H1 (cell line): ENCODE data around the gene C1orf87. TPM values are rescaled to one million over a fixed set of nuclear protein-coding genes. Genes with fewer than 3 reads are reported as not detected.

Experiments
- CTCF ChIA-PET: fragments of 300-600 bp; sonication (Branson Sonifier 250); formaldehyde crosslinking; loops from one replicate; lab custom pipeline; 2021; ENCODE audit not compliant: partially characterized antibody; lab: Charles Lee
- POLR2A ChIA-PET: fragments of 300-600 bp; sonication (Branson Sonifier 250); formaldehyde crosslinking; loops from one replicate; lab custom pipeline; 2021; ENCODE audit warnings: inconsistent platforms; ENCODE audit not compliant: partially characterized antibody; lab: Charles Lee
- DNase-seq, 2 experiments: peaks; one replicate each; pipeline versions ENCODE4 v3.0.0 to v3.0.0-alpha.2; 2010 to 2022; ENCODE audit warnings: low spot score in 2 of 2, low read depth in 1 of 2, mixed read lengths in 1 of 2
- FAIRE-seq: peaks from 2 replicates; lab custom pipeline; 2011; peaks lifted over from hg19 to GRCh38; lab: Jason Lieb, UNC
- H2AFZ ChIP-seq: 2 replicates; pipeline ENCODE4 v1.8.1; 2012; ENCODE audit warnings: low read length, inconsistent platforms
- H2AK5ac ChIP-seq: 2 replicates; pipeline ENCODE4 v1.6.1; 2013; ENCODE audit warnings: low read depth, low read length
- H2BK120ac ChIP-seq: replicated peaks from 2 replicates; pipeline ENCODE3; 2013; ENCODE audit warnings: low read depth, low read length, inconsistent platforms
- H2BK12ac ChIP-seq: 2 replicates; pipeline ENCODE4 v1.6.1; 2013; ENCODE audit warnings: low read depth, low read length
- H2BK15ac ChIP-seq: 2 replicates; pipeline ENCODE4 v1.6.1; 2013; ENCODE audit warnings: low read length
- H2BK20ac ChIP-seq: 2 replicates; pipeline ENCODE4 v1.6.1; 2013; ENCODE audit warnings: low read length
- H2BK5ac ChIP-seq: 2 replicates; pipeline ENCODE4 v1.6.1; 2013; ENCODE audit warnings: low read depth, low read length
- H3K14ac ChIP-seq: 2 replicates; pipeline ENCODE4 v1.6.1; 2013; ENCODE audit warnings: inconsistent platforms; ENCODE audit not compliant: insufficient read length
- H3K18ac ChIP-seq: 2 replicates; pipeline ENCODE4 v1.6.1; 2013; ENCODE audit warnings: low read length; ENCODE audit errors: extremely low read depth
- H3K23ac ChIP-seq: 2 replicates; pipeline ENCODE4 v1.6.1; 2013; ENCODE audit warnings: inconsistent platforms; ENCODE audit not compliant: insufficient read length
- H3K23me2 ChIP-seq: 2 replicates; pipeline ENCODE4 v1.6.1; 2013; ENCODE audit warnings: low read depth, low read length
- H3K27ac ChIP-seq: 2 replicates; pipeline ENCODE4 v1.6.1; 2011; ENCODE audit warnings: low read depth, low read length, inconsistent platforms
- H3K27me3 ChIP-seq, 4 experiments: replicated peaks in 1 of 4; 1 replicate in 1 of 4; 2 replicates in 3 of 4; pipeline versions ENCODE4 v1.6.1 to v1.8.1; 2011 to 2013; ENCODE audit warnings: low read length in 3 of 4, mild to moderate bottlenecking in 3 of 4, inconsistent platforms in 2 of 4, mixed read lengths in 2 of 4, moderate library complexity in 1 of 4; ENCODE audit not compliant: control insufficient read depth in 3 of 4, insufficient read depth in 3 of 4; ENCODE audit errors: extremely low read depth in 1 of 4
- H3K36me3 ChIP-seq, 4 experiments: 2 replicates each; pipeline versions ENCODE4 v1.6.1 to v1.8.1; 2011 to 2013; ENCODE audit warnings: mild to moderate bottlenecking in 4 of 4, low read length in 3 of 4, moderate library complexity in 2 of 4, control low read depth in 1 of 4, inconsistent platforms in 1 of 4; ENCODE audit not compliant: insufficient read depth in 4 of 4, control insufficient read depth in 2 of 4
- H3K4ac ChIP-seq: replicated peaks from 2 replicates; pipeline ENCODE3; 2013; ENCODE audit warnings: low read length, low read depth, mixed read lengths, inconsistent platforms; ENCODE audit not compliant: insufficient read length
- H3K4me1 ChIP-seq, 4 experiments: replicated peaks in 1 of 4; 1 replicate in 1 of 4; 2 replicates in 3 of 4; pipeline versions ENCODE4 v1.6.1 to v1.8.1; 2011 to 2013; ENCODE audit warnings: low read length in 3 of 4, inconsistent platforms in 2 of 4, mixed read lengths in 1 of 4; ENCODE audit not compliant: insufficient read depth in 4 of 4, control insufficient read depth in 3 of 4
- H3K4me2 ChIP-seq, 2 experiments: 2 replicates each; pipeline versions ENCODE4 v1.6.1 to v1.8.1; 2011 to 2013; ENCODE audit warnings: low read depth in 2 of 2, low read length in 2 of 2, control low read depth in 1 of 2, inconsistent platforms in 1 of 2, mild to moderate bottlenecking in 1 of 2; ENCODE audit not compliant: insufficient read depth in 1 of 2
- H3K4me3 ChIP-seq, 4 experiments: fragments of 200-600, 300-600 bp in 1 of 4; sonication (generic), shearing (Covaris generic), sonication (Bioruptor Twin) in 1 of 4; 2 replicates each; pipeline versions ENCODE4 v1.5.1 to v1.8.1; 2011 to 2016; ENCODE audit warnings: low read length in 4 of 4, low read depth in 3 of 4, control low read depth in 2 of 4, inconsistent platforms in 2 of 4, mild to moderate bottlenecking in 2 of 4, mixed read lengths in 1 of 4, moderate library complexity in 1 of 4; ENCODE audit not compliant: insufficient read depth in 2 of 4; ENCODE audit errors: extremely low read depth in 1 of 4
- H3K56ac ChIP-seq: replicated peaks from 2 replicates; pipeline ENCODE3; 2013; ENCODE audit warnings: low read depth, mild to moderate bottlenecking, mixed read lengths, low read length, inconsistent platforms; ENCODE audit not compliant: insufficient read length
- H3K79me1 ChIP-seq: 2 replicates; pipeline ENCODE4 v1.6.1; 2013; ENCODE audit warnings: low read depth, low read length, control low read depth
- H3K79me2 ChIP-seq, 2 experiments: 2 replicates each; pipeline versions ENCODE4 v1.6.1 to v1.8.1; 2012 to 2013; ENCODE audit warnings: low read length in 2 of 2, mild to moderate bottlenecking in 2 of 2, inconsistent platforms in 1 of 2; ENCODE audit not compliant: insufficient read depth in 2 of 2, control insufficient read depth in 1 of 2
- H3K9ac ChIP-seq, 4 experiments: replicated peaks in 1 of 4; 1 replicate in 1 of 4; 2 replicates in 3 of 4; pipeline versions ENCODE4 v1.6.1 to v1.8.1; 2011 to 2013; ENCODE audit warnings: low read depth in 3 of 4, low read length in 3 of 4, control low read depth in 2 of 4, mild to moderate bottlenecking in 2 of 4, moderate library complexity in 2 of 4, inconsistent platforms in 1 of 4; ENCODE audit errors: extremely low read depth in 1 of 4
- H3K9me3 ChIP-seq, 2 experiments: 2 replicates each; pipeline versions ENCODE4 v1.6.1 to v1.8.1; 2012 to 2013; ENCODE audit warnings: mild to moderate bottlenecking in 2 of 2, moderate library complexity in 2 of 2, control low read depth in 1 of 2, inconsistent platforms in 1 of 2, low read depth in 1 of 2, low read length in 1 of 2, mixed read lengths in 1 of 2; ENCODE audit not compliant: insufficient read depth in 2 of 2
- H4K20me1 ChIP-seq, 2 experiments: replicated peaks in 1 of 2; 2 replicates each; pipeline versions ENCODE3 to v1.8.1; 2011 to 2013; ENCODE audit warnings: inconsistent platforms in 2 of 2, low read length in 2 of 2, mild to moderate bottlenecking in 1 of 2; ENCODE audit not compliant: insufficient read depth in 2 of 2, control insufficient read depth in 1 of 2
- H4K5ac ChIP-seq: 2 replicates; pipeline ENCODE4 v1.6.1; 2013; ENCODE audit warnings: low read length, low read depth, mixed read lengths, inconsistent platforms; ENCODE audit not compliant: insufficient read length
- H4K8ac ChIP-seq: 2 replicates; pipeline ENCODE4 v1.8.0; 2013; ENCODE audit warnings: mild to moderate bottlenecking, moderate library complexity, low read length, inconsistent platforms; ENCODE audit not compliant: insufficient read depth; ENCODE audit errors: extremely low read depth
- H4K91ac ChIP-seq: replicated peaks from 2 replicates; pipeline ENCODE3; 2013; ENCODE audit warnings: low read length, mixed read lengths, inconsistent platforms; ENCODE audit not compliant: insufficient read length
- ASH2L ChIP-seq: fragments of 200-600, 300-600 bp; sonication (generic); IDR thresholded peaks from one replicate; pipeline ENCODE4 v1.7.1; 2017; ENCODE audit warnings: low read length
- CBX5 ChIP-seq: fragments of 300-800, 300-1000 bp; sonication (generic); IDR thresholded peaks from 2 replicates; pipeline ENCODE4 v1.7.1; 2016; ENCODE audit warnings: antibody characterized with exemption, low read length, low read depth
- CBX8 ChIP-seq: fragments of 300-800, 300-1000 bp; sonication (generic); IDR thresholded peaks from 2 replicates; pipeline ENCODE4 v1.7.1; 2016; ENCODE audit warnings: low read depth, low read length, borderline replicate concordance
- CHD1 ChIP-seq: IDR thresholded peaks from 2 replicates; pipeline ENCODE4 v1.6.1; 2012; ENCODE audit warnings: low read depth, low read length, improper control_type of control experiment
- CHD2 ChIP-seq: IDR thresholded peaks from 2 replicates; pipeline ENCODE4 v1.6.1; 2012; ENCODE audit warnings: low read length, improper control_type of control experiment
- CREB1 ChIP-seq: IDR thresholded peaks from 2 replicates; pipeline ENCODE4 v1.6.1; 2012; ENCODE audit warnings: inconsistent platforms
- CTBP2 ChIP-seq: IDR thresholded peaks from 2 replicates; pipeline ENCODE4 v1.7.0; 2011; ENCODE audit warnings: borderline replicate concordance, mild to moderate bottlenecking, moderate library complexity, mixed read lengths, low read length; ENCODE audit not compliant: insufficient read depth, insufficient read length
- EP300 ChIP-seq, 2 experiments: IDR thresholded peaks; 1 replicate in 1 of 2; 2 replicates in 1 of 2; pipeline ENCODE4 v1.6.1; 2011 to 2012; ENCODE audit warnings: low read depth in 2 of 2, low read length in 2 of 2, mild to moderate bottlenecking in 2 of 2, borderline replicate concordance in 1 of 2, inconsistent platforms in 1 of 2, moderate library complexity in 1 of 2
- JUN ChIP-seq: IDR thresholded peaks from 2 replicates; pipeline ENCODE4 v1.6.1; 2011; ENCODE audit warnings: low read depth, mild to moderate bottlenecking, improper control_type of control experiment, low read length
- MAX ChIP-seq: IDR thresholded peaks from 2 replicates; pipeline ENCODE4 v1.6.1; 2012; ENCODE audit warnings: inconsistent platforms
- PHF8 ChIP-seq: fragments of 200-600 bp; sonication (generic); conservative IDR thresholded peaks from 2 replicates; pipeline ENCODE4 v1.7.1; 2012; ENCODE audit warnings: low read depth, mild to moderate bottlenecking, inconsistent platforms, low read length, moderate library complexity
- POLR2A ChIP-seq, 2 experiments: IDR thresholded peaks; 1 replicate in 1 of 2; 2 replicates in 1 of 2; pipeline ENCODE4 v1.6.1; 2011; ENCODE audit warnings: low read depth in 2 of 2, low read length in 2 of 2, mild to moderate bottlenecking in 2 of 2; ENCODE audit errors: control extremely low read depth in 1 of 2
- SP2 ChIP-seq: IDR thresholded peaks from 2 replicates; pipeline ENCODE4 v1.6.1; 2012; ENCODE audit warnings: mild to moderate bottlenecking, low read length, inconsistent platforms
- SP4 ChIP-seq: IDR thresholded peaks from 2 replicates; pipeline ENCODE4 v1.6.1; 2012; ENCODE audit warnings: low read length, inconsistent platforms
- SUZ12 ChIP-seq: fragments of 200-600 bp; sonication (generic); IDR thresholded peaks from 2 replicates; pipeline ENCODE4 v1.6.1; 2012; ENCODE audit warnings: mild to moderate bottlenecking, inconsistent platforms, low read length, moderate library complexity, mixed read lengths
- TAF1 ChIP-seq: IDR thresholded peaks from 2 replicates; pipeline ENCODE4 v1.6.1; 2011; ENCODE audit warnings: mild to moderate bottlenecking, low read depth, low read length
- WGBS, 2 experiments: shearing (Covaris generic) in 1 of 2; methylation state at CpG; one replicate each; pipeline versions ENCODE4 v1.1.6 to v1.1.7; 2013 to 2015; ENCODE audit warnings: low lambda C conversion rate in 2 of 2, mixed read lengths in 2 of 2, inconsistent platforms in 1 of 2, low coverage in 1 of 2, missing lambda C conversion rate in 1 of 2; ENCODE audit not compliant: insufficient replicate concordance in 2 of 2, insufficient coverage in 1 of 2, insufficient read length in 1 of 2; ENCODE audit errors: extremely low coverage in 1 of 2, missing lambda C conversion rate in 1 of 2; 5-methylcytosine and 5-hydroxymethylcytosine counted together
- polyA plus RNA-seq, 7 experiments: library from polyadenylated mRNA; depleted of rRNA in 3 of 7; stranded (reverse) in 5 of 7; unstranded in 2 of 7; fragments of >200 nt in 5 of 7; fragments of 200-250 nt in 2 of 7; gene quantifications; 1 replicate in 5 of 7; 2 replicates in 1 of 7; 4 replicates in 1 of 7; pipeline versions ENCODE4 v1.2.1 to v1.2.3, GENCODE V29; 2011 to 2013; ENCODE audit warnings: missing spikeins in 2 of 7, mixed read lengths in 2 of 7
- total RNA-seq: library from RNA; stranded (reverse); fragmentation: NEBNext Ultra II Directional; extraction: Animal tissue kit (Norgen Biotek cat#: 25700); gene quantifications from 2 replicates; pipeline ENCODE4 v1.2.1, GENCODE V29; 2021

C1orf87 gene
- total and polyA plus RNA-seq, 2 of the 8 experiments (the other 6 are each of a cell fraction or from before 2014, with no cell fraction given), result 0.41 TPM; not detected in 1

- Histone ChIP-seq H3K18ac (no peak overlapping the region), H3K14ac (no peak overlapping the region), H3K79me1 (no peaks in the 10 kb centered on the region), H2BK15ac (no peak overlapping the region), H3K56ac (no peak overlapping the region), H3K4me3 (no peak overlapping the region), H2BK120ac (no peak overlapping the region), H2AK5ac (no peak overlapping the region), H3K4me2 (no peak overlapping the region), H3K9me3 (no peaks in the 10 kb centered on the region), H4K5ac (no peak overlapping the region), H3K27ac (no peak overlapping the region), H3K79me2 (no peaks in the 10 kb centered on the region), H3K9ac (no peak overlapping the region), H2BK5ac (no peak overlapping the region), H4K20me1 (no peaks in the 10 kb centered on the region), H2BK12ac (no peak overlapping the region), H3K23me2 (no peaks in the 10 kb centered on the region), H3K4ac (no peak overlapping the region), H3K27me3 (no peaks in the 10 kb centered on the region), H3K36me3 (no peaks in the 10 kb centered on the region), H3K4me1 (peaks cover 0 to 4% (median 0%) of the 10 kb centered on the region in 4 experiments; a peak in 1 of 7 replicates), H2AFZ (no peak overlapping the region), H2BK20ac (no peak overlapping the region), H4K8ac (no peak overlapping the region), H3K23ac (no peak overlapping the region), H4K91ac (no peak overlapping the region)
- ChIA-PET CTCF (interaction anchor here (1.3 to 4.1 kb wide), 3 partner anchors 15 to 148 kb away, joined by 4 to 21 read pairs (median 4); no protein-coding TSS in a partner anchor), POLR2A (no interaction called here)
- DNase-seq (no peak), FAIRE-seq (no peak)
- 86% methylated on average over 1 of the region's 1 CpG; no CpG with 5 or more reads in 1 of the 2 experiments for WGBS, 2 experiments
- TF ChIP-seq JUN (no peak), SP2 (no peak), CBX8 (no peak), EP300 (IDR thresholded peaks at IDR 0.05; ENCODE audit: borderline replicate concordance in 1 of 2, low read depth in 2 of 2, low read length in 2 of 2) (no peak), SP4 (no peak), CHD2 (no peak), CHD1 (no peak), CBX5 (no peak), SUZ12 (no peak), PHF8 (no peak), CREB1 (no peak), ASH2L (no peak), TAF1 (no peak), CTBP2 (no peak), POLR2A (IDR thresholded peaks at IDR 0.05; ENCODE audit: control extremely low read depth in 1 of 2, low read depth in 2 of 2, low read length in 2 of 2) (no peak), MAX (no peak)
Observed at GRCh38 chr1:60113596-60113995, 40.0 kb upstream of the C1orf87 start.
